ENCODE data around the gene ZNF485. TPM values are rescaled to one million over a fixed set of nuclear protein-coding genes. Genes with fewer than 3 reads are reported as not detected.
"Not testable (repeated sequence)": the region's sequence is repeated elsewhere in the genome, so short reads cannot be mapped to it uniquely, and the experiment has no call there.

The ZNF485 gene
- total RNA-seq, 1 experiment from 2014 or later: 2.9 TPM

DNA sequence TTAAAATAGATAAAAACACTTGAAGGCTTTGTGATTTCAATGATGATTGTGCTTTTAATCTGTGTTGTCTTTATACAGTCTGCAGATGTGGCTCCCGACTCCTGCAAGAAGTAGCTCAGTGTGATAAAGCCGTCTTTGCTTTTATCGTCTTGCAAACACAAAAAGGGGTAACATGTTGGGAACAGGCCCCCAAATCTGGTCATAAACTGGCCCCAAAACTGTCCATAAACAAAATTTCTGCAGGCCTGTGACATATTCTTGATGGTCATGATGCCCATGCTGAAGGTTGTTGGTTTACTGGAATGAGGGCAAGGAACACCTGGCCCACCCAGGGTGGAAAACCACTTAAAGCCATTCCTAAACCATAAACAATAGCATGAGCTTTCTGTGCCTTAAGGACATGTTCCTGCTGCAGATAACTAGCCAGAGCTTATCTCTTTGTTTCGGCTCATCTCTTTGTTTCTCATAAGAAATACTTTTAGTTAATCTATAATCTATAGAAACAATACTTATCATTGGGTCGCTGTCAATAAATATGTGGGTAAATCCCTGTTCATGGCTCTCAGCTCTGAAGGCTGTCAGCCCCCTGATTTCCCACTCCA lies 14.8 kb upstream of the ZNF485 start:
- Histone ChIP-seq H3K27me3 (no peaks in the 10 kb centered on the region), H3K36me3 (no peaks in the 10 kb centered on the region), H3K9me3 (replicated peaks) (no peaks in the 10 kb centered on the region), H3K27ac (no peak overlapping the region), H3K4me3 (no peak overlapping the region), H3K4me1 (no peaks in the 10 kb centered on the region)
- no peak for DNase-seq

DNA sequence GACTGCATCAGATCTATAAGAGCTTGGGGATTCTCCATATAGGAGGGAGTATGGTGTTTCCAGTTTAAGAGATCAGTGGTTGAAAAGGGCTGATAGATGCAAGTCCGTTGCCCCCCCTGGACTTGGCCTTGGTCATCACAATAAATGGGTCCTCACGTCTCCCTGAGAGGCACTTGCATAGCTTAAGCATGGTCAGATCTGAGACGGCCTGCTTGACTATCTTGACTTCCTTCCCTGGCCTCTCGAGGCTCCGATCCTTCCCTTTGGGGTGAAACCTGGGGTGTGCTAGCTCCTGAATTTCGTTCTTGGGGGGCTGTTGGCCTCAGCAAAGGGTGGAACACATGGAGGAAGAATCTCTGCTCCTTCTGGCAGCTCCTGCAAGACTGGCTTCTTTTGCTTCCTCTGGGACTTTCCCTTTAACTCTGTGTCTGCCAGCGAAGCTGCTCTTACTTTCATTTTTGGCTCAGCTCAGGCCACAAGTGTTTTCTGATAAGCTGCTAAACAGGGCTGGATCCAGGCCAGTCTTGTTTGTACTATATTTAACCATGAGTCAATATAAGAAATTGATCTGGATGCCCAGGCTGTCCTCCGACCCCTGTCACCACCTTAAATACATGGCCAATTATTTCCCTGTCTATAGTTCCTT lies 11.2 kb upstream of the ZNF485 start:
- H3K27me3 ChIP-seq: no peaks in the 10 kb centered on the region
- H3K9me3 ChIP-seq (replicated peaks): no peaks in the 10 kb centered on the region
- no peaks in the 10 kb centered on the region for H3K36me3 ChIP-seq
- no peaks in the 10 kb centered on the region for H3K4me1 ChIP-seq
- H3K4me3 ChIP-seq: no peak overlapping the region
- no peak for DNase-seq
- H3K27ac ChIP-seq: no peak overlapping the region

DNA sequence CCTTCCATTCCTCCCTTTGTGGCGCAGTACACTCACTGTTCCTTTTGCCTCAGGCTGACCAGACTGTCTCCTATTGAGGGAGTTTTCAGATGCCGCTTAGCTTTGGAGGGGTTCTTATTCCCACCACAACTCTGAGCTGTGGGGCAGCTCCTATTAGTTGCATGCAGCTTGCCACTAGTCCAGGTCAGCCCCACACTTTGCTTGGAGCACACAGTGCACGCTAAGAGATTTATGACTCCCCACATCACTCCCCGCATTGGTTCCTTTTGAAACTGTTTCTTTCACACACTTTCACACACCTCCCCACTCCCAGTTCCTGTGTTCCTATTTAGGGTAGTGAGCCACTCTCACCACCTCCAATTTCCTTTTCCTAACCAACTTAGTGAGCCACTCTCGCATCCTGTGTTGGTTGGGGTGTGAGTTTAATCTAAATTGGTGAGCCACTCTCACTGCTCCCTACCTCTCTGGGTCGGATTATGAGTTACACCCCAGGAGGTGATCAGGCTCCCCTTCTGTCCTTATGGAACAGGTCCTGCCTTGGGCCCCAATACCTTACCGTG lies 10.4 kb upstream of the ZNF485 start:
- Histone ChIP-seq H3K27me3 (no peaks in the 10 kb centered on the region), H3K27ac (no peak overlapping the region), H3K36me3 (no peaks in the 10 kb centered on the region), H3K4me1 (no peaks in the 10 kb centered on the region), H3K4me3 (no peak overlapping the region), H3K9me3 (replicated peaks) (no peaks in the 10 kb centered on the region)
- DNase-seq: no peak

DNA sequence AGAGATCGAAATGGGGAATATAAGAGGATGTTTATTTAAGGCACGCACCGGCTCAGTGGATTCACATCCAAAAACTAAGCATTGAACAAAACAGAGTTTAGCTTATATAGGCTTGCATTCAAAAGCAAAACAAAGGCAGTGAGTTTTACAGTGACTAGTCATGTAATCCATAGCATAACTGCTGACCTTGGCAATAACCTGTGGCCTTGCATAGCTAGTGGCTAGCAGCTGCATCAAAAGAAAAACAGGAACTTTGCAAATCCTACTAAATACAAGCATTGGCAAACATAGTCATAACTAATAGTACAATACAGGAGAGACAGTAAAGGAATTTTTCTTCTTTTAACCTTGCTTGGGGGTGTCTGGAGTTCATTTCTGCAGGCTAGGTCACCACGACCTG lies 9.7 kb upstream of the ZNF485 start:
- Histone ChIP-seq H3K4me1 (no peaks in the 10 kb centered on the region), H3K36me3 (no peaks in the 10 kb centered on the region), H3K9me3 (replicated peaks) (no peaks in the 10 kb centered on the region), H3K27ac (no peak overlapping the region), H3K27me3 (no peaks in the 10 kb centered on the region), H3K4me3 (no peak overlapping the region)
- no peak for DNase-seq

DNA sequence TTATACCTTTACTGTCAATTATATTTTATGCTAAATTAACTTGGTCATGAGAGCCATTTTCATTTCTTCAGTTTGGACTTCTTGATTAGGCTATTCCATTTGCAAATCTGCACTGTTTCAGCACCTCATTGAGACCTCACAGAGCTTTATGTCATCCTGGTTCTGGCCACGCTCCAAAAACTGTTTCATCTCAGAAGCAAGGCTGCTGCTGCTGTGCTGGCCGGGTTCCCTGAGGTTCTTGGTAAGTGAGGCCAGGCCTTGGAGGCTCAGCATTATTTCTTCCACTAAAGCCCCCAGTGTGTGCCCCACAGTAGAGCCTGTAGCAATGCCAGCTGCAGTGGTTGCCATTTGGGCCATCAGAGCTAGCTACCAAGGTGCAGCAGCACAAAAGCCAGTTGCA lies 7.8 kb upstream of the ZNF485 start:
- Histone ChIP-seq H3K9me3 (replicated peaks) (no peaks in the 10 kb centered on the region), H3K4me3 (no peak overlapping the region), H3K36me3 (no peaks in the 10 kb centered on the region), H3K27me3 (no peaks in the 10 kb centered on the region), H3K4me1 (no peaks in the 10 kb centered on the region), H3K27ac (no peak overlapping the region)
- no peak for DNase-seq

DNA sequence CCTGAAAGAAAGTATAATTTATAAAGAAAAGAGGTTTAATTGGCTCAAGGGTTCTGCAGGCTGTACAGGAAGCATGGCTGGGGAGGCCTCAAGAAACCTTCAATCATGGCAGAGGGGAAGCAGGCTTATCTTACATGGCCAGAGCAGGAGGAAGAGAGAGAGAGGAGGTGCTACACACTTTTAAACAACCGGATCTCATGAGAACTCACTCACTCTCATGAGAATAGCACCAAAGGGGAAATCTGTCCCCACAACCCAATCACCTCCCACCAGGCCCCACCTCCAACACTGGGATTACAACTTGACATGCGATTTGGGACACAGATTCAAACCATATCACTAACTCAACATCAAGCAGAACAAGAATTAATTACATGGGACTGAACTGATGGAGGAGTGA lies 6.9 kb upstream of the ZNF485 start:
- no peaks in the 10 kb centered on the region for H3K36me3 ChIP-seq
- DNase-seq: no peak
- no peaks in the 10 kb centered on the region for H3K4me1 ChIP-seq
- H3K27me3 ChIP-seq: no peaks in the 10 kb centered on the region
- no peaks in the 10 kb centered on the region for H3K9me3 ChIP-seq (replicated peaks)
- no peak overlapping the region for H3K4me3 ChIP-seq
- no peak overlapping the region for H3K27ac ChIP-seq

DNA sequence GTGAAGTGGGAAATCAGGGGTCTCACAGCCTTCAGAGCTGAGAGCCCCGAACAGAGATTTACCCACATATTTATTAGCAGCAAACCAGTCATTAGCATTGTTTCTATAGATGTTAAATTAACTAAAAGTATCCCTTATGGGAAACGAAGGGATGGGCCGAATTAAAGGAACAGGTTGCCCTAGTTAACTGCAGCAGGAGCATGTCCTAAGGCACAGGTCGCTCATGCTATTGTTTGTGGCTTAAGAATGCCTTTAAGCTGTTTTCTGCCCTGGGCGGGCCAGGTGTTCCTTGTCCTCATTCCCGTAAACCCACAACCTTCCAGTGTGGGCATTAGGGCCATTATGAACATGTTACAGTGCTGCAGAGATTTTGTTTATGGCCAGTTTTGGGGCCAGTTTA lies 4.7 kb upstream of the ZNF485 start:
- DNase-seq; H3K27ac ChIP-seq; H3K36me3 ChIP-seq; H3K4me3 ChIP-seq; H3K9me3 ChIP-seq (replicated peaks); H3K27me3 ChIP-seq; H3K4me1 ChIP-seq: not testable (repeated sequence)

DNA sequence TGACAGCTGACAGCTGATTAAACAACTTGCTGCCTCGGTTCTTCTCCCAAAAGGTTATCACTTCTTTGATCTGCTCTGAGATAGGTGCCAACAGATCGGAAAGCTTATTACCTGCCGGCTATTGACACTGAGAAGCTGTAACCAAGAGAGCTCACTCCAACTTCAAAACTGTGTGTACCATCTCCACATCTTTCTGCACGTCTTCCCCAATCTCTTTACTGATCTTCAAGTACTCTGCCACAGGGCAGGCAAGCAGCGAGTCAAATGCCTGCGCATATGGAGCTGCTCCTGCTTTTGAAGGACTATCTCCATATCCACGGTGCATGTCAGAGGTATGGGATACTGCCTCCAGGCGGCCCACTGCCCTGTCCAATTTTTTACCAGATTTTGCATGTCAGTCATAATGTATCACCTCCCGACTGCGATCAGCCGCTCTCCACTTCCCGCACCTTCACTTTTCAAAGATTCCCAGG lies 352 bp upstream of the ZNF485 start:
- Histone ChIP-seq H3K27ac (no peak overlapping the region), H3K9me3 (replicated peaks) (no peaks in the 10 kb centered on the region), H3K4me1 (no peaks in the 10 kb centered on the region), H3K4me3 (peak overlapping the region; percentile 68), H3K36me3 (no peaks in the 10 kb centered on the region), H3K27me3 (no peaks in the 10 kb centered on the region)
- no peak for DNase-seq

DNA sequence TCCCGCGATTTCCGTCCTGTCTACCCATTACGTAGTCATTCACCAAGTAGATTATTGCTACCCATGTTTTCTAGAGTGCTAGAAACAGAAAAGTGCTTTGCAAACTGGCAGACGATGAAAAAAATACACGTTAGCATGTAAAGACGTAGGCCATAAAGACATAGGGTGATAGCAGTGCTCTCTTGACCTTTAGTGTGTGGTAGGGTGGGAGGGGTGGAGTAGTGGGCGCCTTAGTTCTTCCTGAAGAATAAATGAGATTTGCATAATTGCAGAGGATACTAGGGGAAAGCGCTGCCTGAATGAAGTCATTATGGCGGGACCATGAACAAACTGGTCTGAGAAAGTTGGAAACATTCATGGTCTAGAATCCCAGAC lies 948 bp downstream of the ZNF485 start:
- Histone ChIP-seq H3K4me3 (peak overlapping the region; percentile 68; the same call in 1 of the 2 replicates), H3K9me3 (replicated peaks) (no peaks in the 10 kb centered on the region), H3K36me3 (no peaks in the 10 kb centered on the region), H3K4me1 (no peaks in the 10 kb centered on the region), H3K27ac (no peak overlapping the region), H3K27me3 (no peaks in the 10 kb centered on the region)
- DNase-seq: no peak

DNA sequence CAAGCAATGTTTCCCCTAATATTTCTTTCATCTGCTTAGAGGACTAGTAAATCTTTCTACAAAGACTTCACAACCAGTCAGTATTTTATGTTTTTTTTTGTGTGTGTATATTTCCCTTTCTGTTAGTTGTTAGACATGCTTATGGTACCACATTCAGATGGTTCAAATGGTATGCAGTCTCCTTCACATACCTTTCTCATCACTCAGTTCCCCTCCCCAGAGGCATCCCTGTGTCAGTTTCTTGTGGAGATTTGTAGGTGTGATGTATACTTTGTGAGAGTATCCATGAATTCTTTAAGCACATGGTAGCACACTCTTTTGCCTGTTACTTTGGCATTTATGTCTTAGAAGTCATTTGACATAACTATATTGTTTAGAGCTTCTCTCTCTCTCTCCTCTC lies 4.4 kb downstream of the ZNF485 start:
- no peak for DNase-seq
- no peaks in the 10 kb centered on the region for H3K9me3 ChIP-seq (replicated peaks)
- H3K27me3 ChIP-seq: no peaks in the 10 kb centered on the region
- H3K4me1 ChIP-seq: no peaks in the 10 kb centered on the region
- H3K27ac ChIP-seq: no peak overlapping the region
- H3K4me3 ChIP-seq: no peak overlapping the region
- H3K36me3 ChIP-seq: no peaks in the 10 kb centered on the region

DNA sequence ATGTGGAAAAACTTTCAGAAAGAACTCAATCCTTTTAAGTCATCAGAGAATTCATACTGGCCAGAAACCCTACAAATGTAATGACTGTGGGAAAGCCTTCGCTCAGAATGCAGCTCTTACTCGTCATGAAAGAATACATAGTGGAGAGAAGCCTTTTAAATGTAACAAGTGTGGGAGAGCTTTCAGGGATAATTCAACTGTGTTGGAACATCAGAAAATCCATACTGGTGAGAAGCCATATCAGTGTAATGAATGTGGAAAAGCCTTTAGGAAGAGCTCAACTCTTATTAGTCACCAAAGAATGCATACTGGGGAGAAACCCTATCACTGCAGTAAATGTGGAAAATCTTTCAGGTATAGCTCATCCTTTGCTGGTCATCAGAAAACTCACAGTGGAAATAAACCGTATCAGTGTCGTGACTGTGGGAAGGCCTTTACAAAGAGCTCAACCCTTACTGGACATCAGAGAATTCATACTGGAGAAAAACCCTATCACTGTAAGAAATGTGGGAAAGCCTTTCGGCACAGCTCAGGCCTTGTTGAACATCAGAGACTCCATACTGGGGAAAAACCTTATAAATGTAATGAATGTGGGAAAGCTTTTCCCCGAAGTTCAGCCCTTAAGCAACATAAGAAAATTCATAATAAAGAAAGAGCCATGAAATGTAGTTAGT lies 10.6 kb downstream of the ZNF485 start:
- no peaks in the 10 kb centered on the region for H3K9me3 ChIP-seq (replicated peaks)
- H3K27ac ChIP-seq: no peak overlapping the region
- no peaks in the 10 kb centered on the region for H3K4me1 ChIP-seq
- H3K27me3 ChIP-seq: no peaks in the 10 kb centered on the region
- DNase-seq: no peak
- no peak overlapping the region for H3K4me3 ChIP-seq
- H3K36me3 ChIP-seq: no peaks in the 10 kb centered on the region

DNA sequence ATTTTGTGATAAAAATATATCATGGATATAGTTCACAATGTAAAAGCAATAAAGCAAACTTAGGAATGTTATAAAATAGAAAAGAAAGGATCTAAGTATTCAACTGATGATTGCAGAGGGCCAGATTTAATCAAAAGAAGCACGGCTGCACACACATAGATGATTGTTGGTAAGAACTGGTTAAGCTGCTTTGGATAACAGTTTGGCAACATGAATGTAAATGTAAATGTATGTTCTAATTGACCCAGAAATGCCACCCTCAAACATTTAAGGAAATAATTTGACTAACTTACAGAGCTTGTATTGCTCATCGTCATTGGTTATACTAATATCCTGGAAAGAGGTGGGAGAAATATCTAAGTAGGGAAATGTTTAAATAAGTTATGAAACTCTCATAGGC lies 13.1 kb downstream of the ZNF485 start:
- Histone ChIP-seq H3K4me3 (no peak overlapping the region), H3K9me3 (replicated peaks) (no peaks in the 10 kb centered on the region), H3K27me3 (no peaks in the 10 kb centered on the region), H3K27ac (no peak overlapping the region), H3K36me3 (no peaks in the 10 kb centered on the region), H3K4me1 (no peaks in the 10 kb centered on the region)
- no peak for DNase-seq

DNA sequence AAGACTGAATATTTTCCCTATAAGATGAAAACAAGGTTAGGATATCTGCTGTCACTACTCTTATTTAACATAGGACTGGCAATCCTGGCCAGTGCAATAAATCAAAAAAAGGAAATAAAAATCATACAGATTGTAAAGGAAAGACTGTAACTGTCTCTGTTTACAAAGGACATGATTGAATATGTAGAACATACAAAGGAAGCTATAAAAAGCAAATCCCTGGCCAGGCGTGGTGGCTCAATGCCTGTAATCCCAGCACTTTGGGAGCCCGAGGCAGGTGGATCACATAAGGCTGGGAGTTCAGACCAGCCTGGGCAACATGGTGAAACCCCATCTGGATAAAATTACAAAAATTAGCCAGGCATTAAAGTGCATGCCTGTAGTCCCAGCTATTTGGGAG lies 15.8 kb downstream of the ZNF485 start:
- H3K4me1 ChIP-seq: no peaks in the 10 kb centered on the region
- no peaks in the 10 kb centered on the region for H3K27me3 ChIP-seq
- H3K27ac ChIP-seq: no peak overlapping the region
- no peaks in the 10 kb centered on the region for H3K9me3 ChIP-seq (replicated peaks)
- no peak for DNase-seq
- no peaks in the 10 kb centered on the region for H3K36me3 ChIP-seq
- no peak overlapping the region for H3K4me3 ChIP-seq

DNA sequence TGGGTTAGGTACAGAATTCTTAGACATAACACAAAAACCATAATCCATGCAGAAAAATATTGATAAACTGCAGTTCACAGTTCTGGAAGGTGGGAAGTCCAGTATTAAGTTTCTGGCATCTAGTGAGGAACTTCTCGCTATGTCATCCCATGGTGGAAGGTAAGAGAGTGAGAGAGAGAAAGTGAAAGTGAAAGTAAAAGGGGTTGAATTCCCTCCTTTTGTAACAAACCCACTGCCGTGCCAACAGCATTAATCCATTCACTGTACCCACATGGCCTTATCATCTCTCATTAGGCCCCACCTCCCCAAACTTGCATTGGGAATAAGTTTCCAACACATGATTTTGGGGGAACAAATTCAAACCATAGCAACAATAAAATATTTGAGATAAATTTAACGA lies 17.1 kb downstream of the ZNF485 start:
- H3K4me3 ChIP-seq: peak overlapping the region; percentile 36
- DNase-seq: peak in 1 of 2 experiments; percentile 26

DNA sequence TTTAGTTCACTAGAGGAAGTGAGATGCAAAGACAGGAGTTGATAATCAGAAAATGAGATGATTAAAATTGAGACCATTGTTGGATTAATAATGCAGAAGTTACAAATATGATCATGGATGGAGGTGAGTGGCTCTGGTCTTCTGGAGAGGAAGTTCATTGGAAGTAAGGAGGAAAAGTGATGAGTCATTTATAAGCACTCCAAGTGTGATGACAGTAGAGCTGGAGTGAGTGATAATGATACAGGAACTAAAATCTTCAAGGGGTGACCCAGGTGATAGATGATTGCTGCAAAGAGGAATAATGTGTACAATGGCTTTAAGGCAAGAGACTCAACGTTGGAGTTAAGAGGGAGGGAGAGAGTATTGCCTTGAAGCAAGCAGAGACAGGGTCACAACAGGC lies 21.7 kb downstream of the ZNF485 start:
- H3K27ac ChIP-seq: no peak overlapping the region
- H3K36me3 ChIP-seq: no peaks in the 10 kb centered on the region
- H3K27me3 ChIP-seq: no peaks in the 10 kb centered on the region
- H3K4me1 ChIP-seq: no peaks in the 10 kb centered on the region
- no peaks in the 10 kb centered on the region for H3K9me3 ChIP-seq (replicated peaks)
- no peak overlapping the region for H3K4me3 ChIP-seq
- DNase-seq: no peak

More for the DNA sequence above, 17.1 kb downstream of the ZNF485 start:
- Histone ChIP-seq H3K9me3 (replicated peaks) (no peaks in the 10 kb centered on the region), H3K36me3 (no peaks in the 10 kb centered on the region), H3K27ac (no peak overlapping the region), H3K4me1 (no peaks in the 10 kb centered on the region), H3K27me3 (no peaks in the 10 kb centered on the region)
